Measurements from ENCODE around the gene SOX8.

Gene SOX8

GRCh38 chr16:959232-960040, 22.1 kb upstream of the SOX8 start:
- DNase-seq = no peak

GRCh38 chr16:962366-962765, 19.2 kb upstream of the SOX8 start:
- DNase-seq = no peak

- no peak for DNase-seq
Observed at GRCh38 chr16:962901-963814, 18.4 kb upstream of the SOX8 start.

- no peak for DNase-seq
Observed at GRCh38 chr16:963913-964312, 17.7 kb upstream of the SOX8 start.

- DNase-seq = peak; percentile 57
Observed at GRCh38 chr16:964356-965035, 17.1 kb upstream of the SOX8 start.

GRCh38 chr16:965036-965395, 16.6 kb upstream of the SOX8 start:
- no peak for DNase-seq

GRCh38 chr16:965487-965886, 16.1 kb upstream of the SOX8 start:
- DNase-seq = no peak

GRCh38 chr16:966035-966434, 15.5 kb upstream of the SOX8 start:
- no peak for DNase-seq

GRCh38 chr16:966505-966904, 15.1 kb upstream of the SOX8 start:
- no peak for DNase-seq

- DNase-seq = no peak
Observed at GRCh38 chr16:967077-967541, 14.5 kb upstream of the SOX8 start.

GRCh38 chr16:967546-968295, 13.8 kb upstream of the SOX8 start:
- DNase-seq = no peak

GRCh38 chr16:968620-969019, 12.9 kb upstream of the SOX8 start:
- no peak for DNase-seq

GRCh38 chr16:969508-970385, 11.8 kb upstream of the SOX8 start:
- DNase-seq = no peak

- no peak for DNase-seq
Observed at GRCh38 chr16:970386-970765, 11.2 kb upstream of the SOX8 start.

GRCh38 chr16:970766-971581, 10.6 kb upstream of the SOX8 start, which contains the start of gene LMF1:
TSS of gene LMF1 (minus strand) at chr16:970984. CDS start at chr16:970980, 4 bp downstream.
- DNase-seq = peak; percentile 100

GRCh38 chr16:971582-971905, 10.0 kb upstream of the SOX8 start:
- DNase-seq = no peak

GRCh38 chr16:971981-972315, 9.6 kb upstream of the SOX8 start:
- no peak for DNase-seq

GRCh38 chr16:972316-973002, 9.1 kb upstream of the SOX8 start:
- DNase-seq = no peak

GRCh38 chr16:973366-973765, 8.2 kb upstream of the SOX8 start:
- no peak for DNase-seq

GRCh38 chr16:974001-974601, 7.5 kb upstream of the SOX8 start:
- DNase-seq = no peak

Data from activated CD4-positive, CD25-positive, alpha-beta regulatory T cell treated with anti-CD3 and anti-CD28 coated beads, Interleukin-2, amount 50 U/mL, for 72 hours (primary cell).